Astrocyte (in vitro differentiated cells and primary cell): ENCODE results near the gene FOXF1.

Source experiments
- CTCF ChIP-seq: IDR thresholded peaks from 2 replicates; pipeline ENCODE4 v1.5.1; 2011; ENCODE audit warnings: low read depth, mild to moderate bottlenecking, inconsistent platforms, low read length, moderate library complexity; ENCODE audit not compliant: insufficient read depth
- EZH2 ChIP-seq: IDR thresholded peaks from 2 replicates; pipeline ENCODE4 v1.6.1; 2012; ENCODE audit warnings: mild to moderate bottlenecking, low read length, inconsistent platforms; ENCODE audit not compliant: insufficient read depth

GRCh38 chr16:86542756-86543750 is 32.7 kb downstream of the FOXF1 start:
- TF ChIP-seq CTCF (no peak), EZH2 (no peak)
